ENCODE data around the gene CFAP20.

CFAP20 gene

DNA sequence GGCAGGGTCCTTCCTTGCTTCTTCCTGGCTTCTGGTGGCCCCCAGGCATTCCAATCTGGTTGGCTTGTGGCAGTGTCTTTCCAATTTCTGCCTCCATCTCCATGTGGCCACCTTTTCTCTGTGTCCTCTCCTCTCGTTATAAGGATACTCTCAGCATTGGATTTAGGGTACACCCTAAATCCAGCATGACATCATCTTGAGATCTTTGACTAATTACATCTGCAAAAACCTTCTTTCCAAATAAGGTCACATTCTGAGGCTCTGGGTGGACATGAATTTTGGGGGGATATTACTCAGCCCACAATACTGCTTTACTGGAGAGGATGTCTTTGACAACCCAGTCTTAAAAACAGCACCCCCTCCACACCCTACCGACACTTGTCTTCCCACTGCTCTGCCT is 18.9 kb upstream of the CFAP20 start:
- no peak overlapping the region for H4K8ac ChIP-seq (ENCODE audit: low read length)
- no peaks in the 10 kb centered on the region for H3K4me1 ChIP-seq (ENCODE audit: control insufficient read depth, insufficient read depth, low read depth, low read length)
- H3K9me3 ChIP-seq (ENCODE audit: control insufficient read depth, low read length), result no peaks in the 10 kb centered on the region
- WGBS, result 100% methylated on average over 2 of the region's 2 CpGs
- H3K14ac ChIP-seq (ENCODE audit: low read length in 2 of 2), result no peak overlapping the region
- no peak overlapping the region for H2BK15ac ChIP-seq (ENCODE audit: low read depth, poor library complexity, severe bottlenecking)
- H3K23ac ChIP-seq (ENCODE audit: low read length in 2 of 2), result no peak overlapping the region
- no peak overlapping the region for H3K18ac ChIP-seq (ENCODE audit: low read depth in 1 of 2, low read length in 2 of 2)
- H2BK120ac ChIP-seq (ENCODE audit: low read depth, low read length), result no peak overlapping the region
- peaks cover 3 to 5% of the 10 kb centered on the region in 2 experiments for H3K27me3 ChIP-seq (ENCODE audit: control insufficient read depth in 1 of 2, insufficient read depth in 1 of 2, low read length in 2 of 2)
- no peaks in the 10 kb centered on the region for H3K36me3 ChIP-seq (ENCODE audit: control insufficient read depth in 1 of 2, insufficient read depth in 2 of 2, low read depth in 1 of 2, low read length in 2 of 2)
- H4K91ac ChIP-seq (ENCODE audit: low read length), result no peak overlapping the region
- no peak overlapping the region for H2AK5ac ChIP-seq (ENCODE audit: low read length, severe bottlenecking)
- no peak overlapping the region for H3K27ac ChIP-seq (ENCODE audit: low read length, poor library complexity, severe bottlenecking)
- no peaks in the 10 kb centered on the region for H3K79me1 ChIP-seq (replicated peaks; ENCODE audit: low read length, poor library complexity, severe bottlenecking)
- no peak overlapping the region for H3K4ac ChIP-seq (ENCODE audit: low read depth in 1 of 2, low read length in 2 of 2)
- H3K9ac ChIP-seq (ENCODE audit: low read length), result no peak overlapping the region
- H3K4me2 ChIP-seq (ENCODE audit: low read length, poor library complexity, severe bottlenecking), result no peak overlapping the region
- H2AFZ ChIP-seq (ENCODE audit: low read depth, low read length), result no peak overlapping the region
- no peak overlapping the region for H3K4me3 ChIP-seq (ENCODE audit: insufficient read depth in 1 of 2, low read depth in 1 of 2, low read length in 2 of 2)
- no peak for DNase-seq
- H2BK5ac ChIP-seq (ENCODE audit: low read depth, low read length, poor library complexity, severe bottlenecking), result no peak overlapping the region
- H2BK12ac ChIP-seq (ENCODE audit: low read length in 2 of 2), result no peak overlapping the region

DNA sequence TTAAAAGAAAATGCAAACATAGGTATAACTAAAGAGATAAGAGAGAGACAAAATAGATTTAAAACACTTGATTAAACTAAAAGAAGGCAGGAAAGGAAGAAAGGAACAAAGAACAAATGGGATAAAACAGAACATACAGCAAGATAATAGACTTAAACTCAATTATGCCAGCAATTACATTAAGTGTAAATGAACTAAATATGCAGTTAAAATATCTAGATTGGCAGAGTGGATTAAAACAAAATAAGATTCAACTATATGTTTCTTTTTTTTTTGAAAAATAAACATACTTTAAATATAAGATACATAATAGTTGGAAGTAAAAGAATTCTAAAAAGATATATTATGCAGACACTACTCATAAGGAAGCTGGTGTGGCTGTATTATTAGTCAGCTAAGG is 9.7 kb upstream of the CFAP20 start:
- H3K27ac ChIP-seq (ENCODE audit: low read length, poor library complexity, severe bottlenecking), result no peak overlapping the region
- H3K4ac ChIP-seq (ENCODE audit: low read depth in 1 of 2, low read length in 2 of 2), result no peak overlapping the region
- no peak overlapping the region for H2BK12ac ChIP-seq (ENCODE audit: low read length in 2 of 2)
- H3K79me1 ChIP-seq (replicated peaks; ENCODE audit: low read length, poor library complexity, severe bottlenecking), result no peaks in the 10 kb centered on the region
- H3K18ac ChIP-seq (ENCODE audit: low read depth in 1 of 2, low read length in 2 of 2), result no peak overlapping the region
- H4K8ac ChIP-seq (ENCODE audit: low read length), result no peak overlapping the region
- H3K23ac ChIP-seq (ENCODE audit: low read length in 2 of 2), result no peak overlapping the region
- H3K9me3 ChIP-seq (ENCODE audit: control insufficient read depth, low read length), result peaks cover 27% of the 10 kb centered on the region
- H2AFZ ChIP-seq (ENCODE audit: low read depth, low read length), result no peak overlapping the region
- no peak overlapping the region for H2AK5ac ChIP-seq (ENCODE audit: low read length, severe bottlenecking)
- H3K36me3 ChIP-seq (ENCODE audit: control insufficient read depth in 1 of 2, insufficient read depth in 2 of 2, low read depth in 1 of 2, low read length in 2 of 2), result no peaks in the 10 kb centered on the region
- no peak overlapping the region for H2BK5ac ChIP-seq (ENCODE audit: low read depth, low read length, poor library complexity, severe bottlenecking)
- no peak overlapping the region for H3K4me3 ChIP-seq (ENCODE audit: insufficient read depth in 1 of 2, low read depth in 1 of 2, low read length in 2 of 2)
- DNase-seq, result no peak
- no peak overlapping the region for H4K91ac ChIP-seq (ENCODE audit: low read length)
- no peak overlapping the region for H3K9ac ChIP-seq (ENCODE audit: low read length)
- no peaks in the 10 kb centered on the region for H3K4me1 ChIP-seq (ENCODE audit: control insufficient read depth, insufficient read depth, low read depth, low read length)
- no peak overlapping the region for H2BK120ac ChIP-seq (ENCODE audit: low read depth, low read length)
- H3K27me3 ChIP-seq (ENCODE audit: control insufficient read depth in 1 of 2, insufficient read depth in 1 of 2, low read length in 2 of 2), result peaks cover 0 to 2% of the 10 kb centered on the region in 2 experiments
- no peak overlapping the region for H2BK15ac ChIP-seq (ENCODE audit: low read depth, poor library complexity, severe bottlenecking)
- H3K14ac ChIP-seq (ENCODE audit: low read length in 2 of 2), result no peak overlapping the region
- no peak overlapping the region for H3K4me2 ChIP-seq (ENCODE audit: low read length, poor library complexity, severe bottlenecking)

GRCh38 chr16:58137581-58137980 is 8.4 kb upstream of the CFAP20 start:
- no peak overlapping the region for H2BK5ac ChIP-seq (ENCODE audit: low read depth, low read length, poor library complexity, severe bottlenecking)
- no peak overlapping the region for H3K9ac ChIP-seq (ENCODE audit: low read length)
- no peaks in the 10 kb centered on the region for H3K27me3 ChIP-seq (ENCODE audit: control insufficient read depth in 1 of 2, insufficient read depth in 1 of 2, low read length in 2 of 2)
- no peak overlapping the region for H3K4me2 ChIP-seq (ENCODE audit: low read length, poor library complexity, severe bottlenecking)
- no peaks in the 10 kb centered on the region for H3K79me1 ChIP-seq (replicated peaks; ENCODE audit: low read length, poor library complexity, severe bottlenecking)
- no peaks in the 10 kb centered on the region for H3K36me3 ChIP-seq (ENCODE audit: control insufficient read depth in 1 of 2, insufficient read depth in 2 of 2, low read depth in 1 of 2, low read length in 2 of 2)
- peaks cover 27% of the 10 kb centered on the region for H3K9me3 ChIP-seq (ENCODE audit: control insufficient read depth, low read length)
- no peak overlapping the region for H3K4ac ChIP-seq (ENCODE audit: low read depth in 1 of 2, low read length in 2 of 2)
- H3K27ac ChIP-seq (ENCODE audit: low read length, poor library complexity, severe bottlenecking), result no peak overlapping the region
- no peak for DNase-seq
- no peak overlapping the region for H3K23ac ChIP-seq (ENCODE audit: low read length in 2 of 2)
- no peaks in the 10 kb centered on the region for H3K4me1 ChIP-seq (ENCODE audit: control insufficient read depth, insufficient read depth, low read depth, low read length)
- no peak overlapping the region for H2AFZ ChIP-seq (ENCODE audit: low read depth, low read length)
- H3K14ac ChIP-seq (ENCODE audit: low read length in 2 of 2), result no peak overlapping the region
- no peak overlapping the region for H3K18ac ChIP-seq (ENCODE audit: low read depth in 1 of 2, low read length in 2 of 2)
- no peak overlapping the region for H4K91ac ChIP-seq (ENCODE audit: low read length)
- no peak overlapping the region for H3K4me3 ChIP-seq (ENCODE audit: insufficient read depth in 1 of 2, low read depth in 1 of 2, low read length in 2 of 2)
- no peak overlapping the region for H2AK5ac ChIP-seq (ENCODE audit: low read length, severe bottlenecking)
- H2BK15ac ChIP-seq (ENCODE audit: low read depth, poor library complexity, severe bottlenecking), result no peak overlapping the region
- WGBS, result 100% methylated on average over 1 of the region's 2 CpGs
- no peak overlapping the region for H2BK120ac ChIP-seq (ENCODE audit: low read depth, low read length)
- no peak overlapping the region for H4K8ac ChIP-seq (ENCODE audit: low read length)
- no peak overlapping the region for H2BK12ac ChIP-seq (ENCODE audit: low read length in 2 of 2)

DNA sequence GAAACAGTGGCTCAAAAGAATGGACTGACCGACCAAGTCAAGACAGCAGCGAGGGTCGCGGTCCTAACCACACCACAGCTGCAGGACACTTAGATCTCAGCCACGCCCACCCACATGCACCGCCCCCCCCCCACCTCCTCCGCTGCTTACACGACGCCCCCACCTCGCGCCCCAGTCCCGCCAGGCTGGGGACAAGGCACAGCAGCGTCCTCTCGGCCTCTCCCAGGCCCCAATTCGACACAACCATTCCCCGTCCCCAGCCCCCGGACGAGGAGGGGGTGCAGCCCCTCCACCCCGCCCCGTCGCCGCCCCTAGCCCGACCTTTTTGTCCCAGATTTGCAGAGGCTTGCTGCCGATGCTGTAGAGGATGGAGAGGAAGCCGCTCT is 477 bp downstream of the CFAP20 start:
- Histone ChIP-seq H3K23ac (ENCODE audit: low read length in 2 of 2) (no peak overlapping the region), H2AFZ (ENCODE audit: low read depth, low read length) (peak overlapping the region; percentile 60), H4K91ac (ENCODE audit: low read length) (peak overlapping the region; percentile 1), H3K4me1 (ENCODE audit: control insufficient read depth, insufficient read depth, low read depth, low read length) (peaks cover 7% of the 10 kb centered on the region), H2BK12ac (ENCODE audit: low read length in 2 of 2) (no peak overlapping the region), H3K4ac (ENCODE audit: low read depth in 1 of 2, low read length in 2 of 2) (peak overlapping the region in 1 of 2 experiments; percentile 47), H3K4me3 (ENCODE audit: insufficient read depth in 1 of 2, low read depth in 1 of 2, low read length in 2 of 2) (peak overlapping the region; percentile 67 to 95), H3K4me2 (ENCODE audit: low read length, poor library complexity, severe bottlenecking) (peak overlapping the region; percentile 74), H2BK5ac (ENCODE audit: low read depth, low read length, poor library complexity, severe bottlenecking) (no peak overlapping the region), H2BK120ac (ENCODE audit: low read depth, low read length) (no peak overlapping the region), H4K8ac (ENCODE audit: low read length) (no peak overlapping the region), H3K18ac (ENCODE audit: low read depth in 1 of 2, low read length in 2 of 2) (peak overlapping the region; percentile 31 to 67), H3K27me3 (ENCODE audit: control insufficient read depth in 1 of 2, insufficient read depth in 1 of 2, low read length in 2 of 2) (no peaks in the 10 kb centered on the region), H3K9me3 (ENCODE audit: control insufficient read depth, low read length) (no peaks in the 10 kb centered on the region), H3K14ac (ENCODE audit: low read length in 2 of 2) (peak overlapping the region in 1 of 2 experiments; percentile 44), H2AK5ac (ENCODE audit: low read length, severe bottlenecking) (no peak overlapping the region), H3K36me3 (ENCODE audit: control insufficient read depth in 1 of 2, insufficient read depth in 2 of 2, low read depth in 1 of 2, low read length in 2 of 2) (no peaks in the 10 kb centered on the region), H2BK15ac (ENCODE audit: low read depth, poor library complexity, severe bottlenecking) (no peak overlapping the region), H3K27ac (ENCODE audit: low read length, poor library complexity, severe bottlenecking) (peak overlapping the region; percentile 81), H3K79me1 (replicated peaks; ENCODE audit: low read length, poor library complexity, severe bottlenecking) (no peaks in the 10 kb centered on the region), H3K9ac (ENCODE audit: low read length) (peak overlapping the region; percentile 95)
- peak; percentile 45 for DNase-seq
- 1% methylated on average over 24 of the region's 25 CpGs for WGBS
